Lower leg skin (tissue), 3 donors: ENCODE measurements around the gene KDM4B.

Experiments
- POLR2A ChIP-seq, 2 donors: fragments of 450-650 bp; IDR thresholded peaks; one replicate each; pipeline ENCODE4 v1.6.1; 2016 to 2017; ENCODE audit warnings: antibody characterized with exemption in 2 of 2, mild to moderate bottlenecking in 1 of 2, moderate library complexity in 1 of 2
- TF ChIP-seq, protein P1 (sequence below), 3 donors: fragments of 450-650 bp; IDR thresholded peaks; one replicate each; pipeline ENCODE4 v1.5.1; 2016; ENCODE audit warnings: antibody characterized with exemption in 3 of 3, mild to moderate bottlenecking in 3 of 3, moderate library complexity in 2 of 3

DNA sequence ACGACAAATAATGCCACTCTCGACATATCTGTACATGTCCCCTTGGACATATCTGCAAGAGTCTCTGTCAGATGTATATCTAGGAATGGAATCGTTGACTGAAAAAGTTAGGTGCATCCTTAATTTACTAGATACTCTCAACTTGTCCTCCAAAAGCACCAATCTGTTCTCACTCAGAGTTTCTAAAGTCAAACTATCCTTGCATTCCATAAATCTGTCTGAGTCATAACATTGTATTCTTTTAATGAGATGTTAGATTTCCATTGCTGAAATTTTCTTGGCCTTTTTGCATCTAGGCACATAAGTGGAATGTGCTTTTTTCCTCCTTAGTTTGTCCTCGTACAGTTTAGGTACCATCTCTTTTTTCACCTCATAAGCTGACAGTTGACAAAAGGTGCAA is 231.9 kb downstream of the KDM4B start:
- no peak for TF ChIP-seq POLR2A (IDR thresholded peaks at IDR 0.05)
- TF ChIP-seq, protein P1, sequence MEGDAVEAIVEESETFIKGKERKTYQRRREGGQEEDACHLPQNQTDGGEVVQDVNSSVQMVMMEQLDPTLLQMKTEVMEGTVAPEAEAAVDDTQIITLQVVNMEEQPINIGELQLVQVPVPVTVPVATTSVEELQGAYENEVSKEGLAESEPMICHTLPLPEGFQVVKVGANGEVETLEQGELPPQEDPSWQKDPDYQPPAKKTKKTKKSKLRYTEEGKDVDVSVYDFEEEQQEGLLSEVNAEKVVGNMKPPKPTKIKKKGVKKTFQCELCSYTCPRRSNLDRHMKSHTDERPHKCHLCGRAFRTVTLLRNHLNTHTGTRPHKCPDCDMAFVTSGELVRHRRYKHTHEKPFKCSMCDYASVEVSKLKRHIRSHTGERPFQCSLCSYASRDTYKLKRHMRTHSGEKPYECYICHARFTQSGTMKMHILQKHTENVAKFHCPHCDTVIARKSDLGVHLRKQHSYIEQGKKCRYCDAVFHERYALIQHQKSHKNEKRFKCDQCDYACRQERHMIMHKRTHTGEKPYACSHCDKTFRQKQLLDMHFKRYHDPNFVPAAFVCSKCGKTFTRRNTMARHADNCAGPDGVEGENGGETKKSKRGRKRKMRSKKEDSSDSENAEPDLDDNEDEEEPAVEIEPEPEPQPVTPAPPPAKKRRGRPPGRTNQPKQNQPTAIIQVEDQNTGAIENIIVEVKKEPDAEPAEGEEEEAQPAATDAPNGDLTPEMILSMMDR (IDR thresholded peaks at IDR 0.05) = no peak
